T-helper 17 cell (primary cell): ENCODE results near the gene TMEM121. TPM values are rescaled to one million over a fixed set of nuclear protein-coding genes. Genes with fewer than 3 reads are reported as not detected.
A peak's percentile ranks its signal among the peaks of the same experiment; 100 is the strongest.

ENCODE experiments used
- ATAC-seq: fragments of 150-1000 bp; cut with Tn5 transposase; 2 replicates; pipeline ENCODE4 v1.10.0; 2021; ENCODE audit warnings: mild to moderate bottlenecking, moderate library complexity
- DNase-seq, 3 donors: peaks; one replicate each; pipeline versions ENCODE4 v3.0.0 to v3.0.0-alpha.2; 2020 to 2021
- H3K9me3 ChIP-seq: one replicate; pipeline ENCODE4 v1.7.0; 2013; ENCODE audit warnings: low read length, mild to moderate bottlenecking; ENCODE audit not compliant: control insufficient read depth, poor library complexity, severe bottlenecking
- H3K27ac Mint-ChIP-seq: one replicate; pipeline ENCODE4 v1.8.0; 2022; ENCODE audit warnings: mild to moderate bottlenecking, moderate library complexity, mixed read lengths
- H3K27me3 Mint-ChIP-seq: one replicate; pipeline ENCODE4 v1.8.0; 2022; ENCODE audit warnings: mixed read lengths
- H3K36me3 Mint-ChIP-seq: one replicate; pipeline ENCODE4 v1.8.0; 2022; ENCODE audit warnings: low read depth, mixed read lengths
- H3K4me1 Mint-ChIP-seq: one replicate; pipeline ENCODE4 v1.8.0; 2022; ENCODE audit warnings: mild to moderate bottlenecking, mixed read lengths
- H3K4me3 Mint-ChIP-seq: one replicate; pipeline ENCODE4 v1.8.0; 2022; ENCODE audit warnings: mild to moderate bottlenecking, moderate library complexity, mixed read lengths
- total RNA-seq, 4 donors: library from RNA in 2 of 4; stranded (reverse) in 2 of 4; gene quantifications; one replicate each; pipeline ENCODE4 v1.2.3 and lab custom pipeline; 2022 to 2026

Gene TMEM121
- total RNA-seq, 2 donors from 2014 or later, result 0.85 to 2.6 TPM

- DNase-seq (peak; percentile 96 to 98 (median 97)), ATAC-seq (peak; percentile 69)
- H3K4me1 Mint-ChIP-seq, result peaks cover 33% of the 10 kb centered on the region
- H3K36me3 Mint-ChIP-seq, result peaks cover 2% of the 10 kb centered on the region
- H3K27me3 Mint-ChIP-seq, result no peaks in the 10 kb centered on the region
- peak within 1 kb of the TSS; percentile 95 for H3K27ac Mint-ChIP-seq
- peak within 1 kb of the TSS; percentile 96 for H3K4me3 Mint-ChIP-seq
- H3K9me3 ChIP-seq, result no peaks in the 10 kb centered on the region
Observed at GRCh38 chr14:105490572-105491365, 35.6 kb upstream of the TMEM121 start, which contains the start of gene TEDC1. TSS of gene TEDC1 (plus strand) at chr14:105491246. CDS start at chr14:105491376, 130 bp downstream.

- Mint-ChIP-seq H3K27me3 (no peaks in the 10 kb centered on the region), H3K36me3 (peaks cover 2% of the 10 kb centered on the region), H3K4me1 (peaks cover 29% of the 10 kb centered on the region), H3K4me3 (peak overlapping the region; percentile 96), H3K27ac (peak overlapping the region; percentile 95)
- H3K9me3 ChIP-seq, result no peaks in the 10 kb centered on the region
- DNase-seq, result peak; percentile 85 to 90 (median 87)
- peak; percentile 35 for ATAC-seq
Observed at GRCh38 chr14:105491366-105491973, 34.9 kb upstream of the TMEM121 start.

GRCh38 chr14:105492031-105492970 is 34.1 kb upstream of the TMEM121 start:
- Mint-ChIP-seq H3K27me3 (no peaks in the 10 kb centered on the region), H3K4me1 (peaks cover 26% of the 10 kb centered on the region), H3K36me3 (peaks cover 2% of the 10 kb centered on the region), H3K27ac (peak overlapping the region; percentile 95), H3K4me3 (peak overlapping the region; percentile 96)
- DNase-seq, result peak in 2 of 3 donors; percentile 13 to 17
- ATAC-seq, result no peak
- no peaks in the 10 kb centered on the region for H3K9me3 ChIP-seq

- H3K27ac Mint-ChIP-seq, result peak overlapping the region; percentile 39
- no peaks in the 10 kb centered on the region for H3K27me3 Mint-ChIP-seq
- peak overlapping the region; percentile 68 for H3K4me3 Mint-ChIP-seq
- H3K4me1 Mint-ChIP-seq, result peaks cover 21% of the 10 kb centered on the region
- DNase-seq (no peak), ATAC-seq (no peak)
- H3K9me3 ChIP-seq, result no peaks in the 10 kb centered on the region
- H3K36me3 Mint-ChIP-seq, result peaks cover 2% of the 10 kb centered on the region
Observed at GRCh38 chr14:105492971-105493871, 33.2 kb upstream of the TMEM121 start.

GRCh38 chr14:105493921-105494605 is 32.3 kb upstream of the TMEM121 start:
- H3K4me3 Mint-ChIP-seq, result peak overlapping the region; percentile 68
- peak overlapping the region; percentile 84 for H3K27ac Mint-ChIP-seq
- H3K4me1 Mint-ChIP-seq, result peaks cover 16% of the 10 kb centered on the region
- no peaks in the 10 kb centered on the region for H3K27me3 Mint-ChIP-seq
- H3K36me3 Mint-ChIP-seq, result peaks cover 2% of the 10 kb centered on the region
- H3K9me3 ChIP-seq, result no peaks in the 10 kb centered on the region
- DNase-seq (peak in 1 of 3 donors; percentile 7), ATAC-seq (no peak)

- H3K27ac Mint-ChIP-seq, result peak overlapping the region; percentile 84
- peak in 2 of 3 donors; percentile 3 to 9 for DNase-seq
- H3K27me3 Mint-ChIP-seq, result no peaks in the 10 kb centered on the region
- peaks cover 11% of the 10 kb centered on the region for H3K4me1 Mint-ChIP-seq
- no peak for ATAC-seq
- H3K4me3 Mint-ChIP-seq, result peak overlapping the region; percentile 6
- peaks cover 1% of the 10 kb centered on the region for H3K36me3 Mint-ChIP-seq
- no peaks in the 10 kb centered on the region for H3K9me3 ChIP-seq
Observed at GRCh38 chr14:105494606-105494929, 31.8 kb upstream of the TMEM121 start.

- Mint-ChIP-seq H3K4me3 (no peak overlapping the region), H3K27ac (peak overlapping the region; percentile 84), H3K27me3 (no peaks in the 10 kb centered on the region), H3K36me3 (no peaks in the 10 kb centered on the region), H3K4me1 (peaks cover 7% of the 10 kb centered on the region)
- ATAC-seq, result no peak
- H3K9me3 ChIP-seq, result no peaks in the 10 kb centered on the region
- DNase-seq, result peak; percentile 8 to 11 (median 10)
Observed at GRCh38 chr14:105495101-105495989, 31.0 kb upstream of the TMEM121 start.

- Mint-ChIP-seq H3K27me3 (no peaks in the 10 kb centered on the region), H3K4me3 (peak overlapping the region; percentile 53), H3K27ac (peak overlapping the region; percentile 84), H3K4me1 (peaks cover 3% of the 10 kb centered on the region), H3K36me3 (no peaks in the 10 kb centered on the region)
- DNase-seq, result peak in 1 of 3 donors; percentile 10
- ATAC-seq, result no peak
- no peaks in the 10 kb centered on the region for H3K9me3 ChIP-seq
Observed at GRCh38 chr14:105495990-105496830, 30.2 kb upstream of the TMEM121 start.

- DNase-seq (no peak), ATAC-seq (no peak)
- H3K27ac Mint-ChIP-seq, result peak overlapping the region; percentile 84
- no peaks in the 10 kb centered on the region for H3K36me3 Mint-ChIP-seq
- no peaks in the 10 kb centered on the region for H3K4me1 Mint-ChIP-seq
- no peaks in the 10 kb centered on the region for H3K9me3 ChIP-seq
- H3K4me3 Mint-ChIP-seq, result peak overlapping the region; percentile 64
- no peaks in the 10 kb centered on the region for H3K27me3 Mint-ChIP-seq
Observed at GRCh38 chr14:105496831-105497591, 29.4 kb upstream of the TMEM121 start.
